ENCODE results near the gene ALDH16A1.

- TF ChIP-seq EZH2phosphoT487 (IDR thresholded peaks at IDR 0.05; ENCODE audit: borderline replicate concordance, low read length) = no peak
- no peak for TF ChIP-seq CTCF (IDR thresholded peaks at IDR 0.05; ENCODE audit: low read depth, low read length, poor library complexity, severe bottlenecking)
These were observed 11.6 kb upstream of the ALDH16A1 start, which contains the start of gene SLC17A7 for GRCh38 chr19:49441210-49441959.

All from DOHH2 (cell line).